HG03575 (cell line): Measurements from ENCODE around the gene CMPK1.
"Not testable (repeated sequence)": the region's sequence is repeated elsewhere in the genome, so short reads cannot be mapped to it uniquely, and the experiment has no call there.

Source experiments
- ATAC-seq: cut with Tn5 transposase; IDR thresholded peaks from one replicate; pipeline ENCODE4 v1.9.1; 2021; ENCODE audit not compliant: unreplicated experiment, insufficient number of reproducible peaks, low FRiP score; ENCODE audit errors: extremely low read depth

CMPK1 gene, protein sequence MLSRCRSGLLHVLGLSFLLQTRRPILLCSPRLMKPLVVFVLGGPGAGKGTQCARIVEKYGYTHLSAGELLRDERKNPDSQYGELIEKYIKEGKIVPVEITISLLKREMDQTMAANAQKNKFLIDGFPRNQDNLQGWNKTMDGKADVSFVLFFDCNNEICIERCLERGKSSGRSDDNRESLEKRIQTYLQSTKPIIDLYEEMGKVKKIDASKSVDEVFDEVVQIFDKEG

GRCh38 chr1:47333578-47333921, at the start of gene CMPK1:
CMPK1 (plus strand) TSS chr1:47333790; CDS start chr1:47333946, 156 bp downstream.
- ATAC-seq: peak; percentile 40

GRCh38 chr1:47288116-47288515, 45.5 kb upstream of the CMPK1 start:
- not testable (repeated sequence) for ATAC-seq

GRCh38 chr1:47294863-47295262, 38.7 kb upstream of the CMPK1 start:
- not testable (repeated sequence) for ATAC-seq

DNA sequence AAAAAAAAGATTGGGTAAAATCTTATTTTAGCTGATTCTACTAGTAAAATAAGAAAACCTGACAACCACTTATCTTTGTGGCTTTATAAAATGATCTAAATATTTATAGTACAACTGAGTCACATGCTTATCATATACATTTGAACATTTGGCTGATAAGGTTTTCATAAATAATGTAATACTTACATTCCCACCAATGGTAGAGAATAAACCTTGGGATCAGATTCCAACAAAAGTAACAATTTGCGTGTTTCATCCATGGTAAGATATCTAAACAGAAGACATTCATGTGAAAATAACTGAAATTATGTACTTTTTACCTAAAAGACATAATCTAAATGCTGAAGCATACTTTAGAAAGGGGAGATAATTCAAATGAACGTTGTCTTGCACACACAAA, 38.0 kb upstream of the CMPK1 start:
- ATAC-seq: no peak

DNA sequence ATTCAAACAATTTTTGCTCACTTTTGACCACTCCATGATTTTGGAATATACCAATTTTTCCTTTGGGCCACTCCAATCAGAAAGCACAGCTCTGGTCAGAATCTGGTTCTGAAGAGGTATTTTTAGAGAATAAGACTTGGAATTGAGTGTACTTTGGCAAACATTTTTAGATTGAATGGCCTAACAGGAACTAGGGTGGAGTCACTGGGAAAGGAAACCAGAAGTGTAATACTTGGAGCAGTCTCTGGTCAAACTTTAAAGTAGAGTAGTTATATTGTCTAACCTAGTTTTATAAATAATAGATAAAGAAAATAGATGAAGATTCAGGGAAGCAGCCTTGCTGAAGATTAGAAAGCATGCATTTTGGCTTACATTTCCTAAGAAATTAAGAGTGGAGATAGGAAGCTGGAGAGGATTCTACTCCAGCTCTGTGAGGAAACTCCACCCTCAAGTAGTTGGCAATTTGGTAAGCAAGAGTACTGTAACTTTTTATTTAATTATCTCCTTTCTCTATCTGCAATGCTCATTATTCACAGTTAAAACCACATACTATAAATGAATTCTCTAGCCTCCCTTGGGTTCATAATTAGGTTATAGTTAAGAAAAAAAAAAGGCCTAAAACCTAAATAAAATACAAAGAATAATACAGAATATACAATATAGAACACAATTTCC, 35.4 kb upstream of the CMPK1 start:
- ATAC-seq: no peak

DNA sequence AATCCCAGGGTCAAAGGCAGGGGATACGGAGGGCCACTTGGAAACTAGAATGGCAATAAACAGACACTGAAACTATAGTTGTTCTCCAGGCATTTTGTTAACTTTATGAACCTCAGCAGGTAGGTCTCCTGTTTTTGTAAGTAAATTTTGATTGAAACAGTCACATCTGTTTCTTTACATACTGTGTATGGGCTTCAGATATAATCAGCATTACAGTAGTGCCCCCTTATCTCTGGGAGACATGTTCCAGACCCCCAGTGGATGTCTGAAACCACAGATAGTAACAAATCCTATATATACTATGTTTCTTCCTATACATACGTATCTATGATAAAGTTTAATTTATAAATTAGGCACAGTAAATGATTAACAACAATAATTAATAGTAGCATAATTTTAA, 31.1 kb upstream of the CMPK1 start:
- no peak for ATAC-seq

DNA sequence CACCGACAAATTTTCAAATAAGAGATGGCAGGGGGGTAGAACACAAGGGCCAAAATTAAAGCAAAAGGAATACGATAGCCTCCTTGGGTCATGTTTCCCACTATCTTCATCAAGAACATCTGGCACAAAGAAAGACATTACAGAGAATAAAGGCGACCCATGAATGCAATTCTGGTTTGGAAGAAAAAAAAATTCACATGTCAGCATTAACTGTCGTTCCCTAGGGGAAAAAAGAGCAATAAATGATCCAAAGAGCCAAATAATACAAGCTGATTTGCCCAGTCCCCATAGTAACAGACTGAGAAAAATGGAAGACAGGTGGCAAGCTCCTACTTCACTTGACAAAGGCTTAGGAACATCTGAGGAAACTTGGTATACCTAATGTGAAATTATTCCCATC, 24.2 kb upstream of the CMPK1 start:
- no peak for ATAC-seq

DNA sequence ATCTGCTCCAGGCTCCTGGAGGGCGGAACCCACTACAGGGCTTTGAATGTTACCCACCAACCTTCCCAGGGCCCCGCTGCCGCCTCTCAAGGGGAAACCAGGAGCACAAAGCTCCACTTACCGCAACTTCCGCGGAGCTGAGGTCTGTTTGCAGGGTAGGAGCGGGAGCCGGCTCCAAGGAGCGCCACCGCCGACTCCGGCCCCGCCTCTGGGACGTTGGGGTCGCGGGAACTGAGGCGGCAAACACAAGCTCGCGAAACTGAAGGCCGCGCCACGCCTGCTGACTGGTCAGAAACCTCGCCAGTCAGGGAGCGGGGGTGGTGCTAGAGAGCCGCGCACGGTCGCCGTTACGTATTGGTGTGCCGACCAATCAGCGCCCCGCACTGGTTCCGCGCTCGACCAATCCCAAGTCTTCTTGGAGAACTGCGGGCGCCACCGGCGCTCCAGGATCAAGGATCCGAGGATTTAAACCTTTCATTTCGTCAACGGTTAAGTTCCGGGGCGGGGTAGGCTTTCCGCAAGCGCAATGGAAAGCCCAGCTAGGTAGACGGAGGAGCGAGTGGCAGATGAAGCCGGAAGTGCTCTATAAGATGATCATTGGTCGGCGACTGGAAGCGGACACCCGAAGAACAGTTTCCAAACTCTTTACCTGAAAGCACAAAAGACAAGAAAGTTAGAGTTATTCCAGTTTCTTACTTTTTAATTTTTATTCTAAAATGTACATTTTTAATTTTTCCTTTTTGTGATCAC, 19.5 kb upstream of the CMPK1 start, which contains the start of gene STIL:
TSS of gene STIL (minus strand) at position 233 of the 750 bp plus-strand sequence. CDS start 3,828 bp downstream, outside the sequence.
- ATAC-seq: peak; percentile 88

DNA sequence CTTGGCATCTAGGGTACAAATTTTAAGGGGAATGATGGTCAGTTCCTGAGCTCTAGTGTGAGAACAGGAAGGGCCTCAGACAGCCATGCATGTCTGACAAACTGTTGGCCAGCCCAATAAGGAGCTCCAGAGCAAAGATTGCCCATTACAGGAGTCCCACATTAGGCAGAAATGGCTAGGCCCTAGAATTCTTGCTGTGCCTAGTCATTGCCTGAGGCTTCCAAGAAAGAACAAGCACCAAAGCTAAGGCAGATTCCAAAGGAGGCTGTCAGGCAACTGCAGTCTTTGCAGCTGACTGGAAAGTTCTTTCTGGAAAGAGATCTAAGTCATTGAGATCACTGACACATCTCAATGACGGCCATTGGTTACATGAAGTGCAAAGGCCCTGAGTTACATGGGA, 15.7 kb upstream of the CMPK1 start:
- no peak for ATAC-seq

- not testable (repeated sequence) for ATAC-seq
Observed at GRCh38 chr1:47319968-47320367, 13.6 kb upstream of the CMPK1 start.

- ATAC-seq: no peak
Observed at GRCh38 chr1:47323599-47324031, 10.0 kb upstream of the CMPK1 start.

DNA sequence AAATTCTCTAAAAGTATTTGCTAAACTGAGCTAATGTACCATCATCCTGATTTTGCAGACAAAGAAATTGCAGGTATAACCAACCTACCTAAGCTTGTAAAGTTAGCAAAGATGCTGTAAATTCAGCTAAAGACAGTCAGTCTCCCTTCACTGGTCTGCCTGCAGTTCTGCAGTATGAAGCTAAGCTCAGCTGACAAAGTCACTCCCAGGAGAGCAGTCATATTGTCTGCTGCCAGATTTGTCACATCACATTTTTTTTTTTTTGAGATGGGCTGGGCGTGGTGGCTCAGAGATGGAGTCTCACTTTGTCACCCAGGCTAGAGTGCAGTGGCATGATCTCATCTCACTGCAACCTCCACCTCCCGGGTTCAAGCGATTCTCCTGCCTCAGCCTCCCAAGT, 8.9 kb upstream of the CMPK1 start:
- no peak for ATAC-seq

GRCh38 chr1:47325528-47325927, 8.1 kb upstream of the CMPK1 start:
- no peak for ATAC-seq

DNA sequence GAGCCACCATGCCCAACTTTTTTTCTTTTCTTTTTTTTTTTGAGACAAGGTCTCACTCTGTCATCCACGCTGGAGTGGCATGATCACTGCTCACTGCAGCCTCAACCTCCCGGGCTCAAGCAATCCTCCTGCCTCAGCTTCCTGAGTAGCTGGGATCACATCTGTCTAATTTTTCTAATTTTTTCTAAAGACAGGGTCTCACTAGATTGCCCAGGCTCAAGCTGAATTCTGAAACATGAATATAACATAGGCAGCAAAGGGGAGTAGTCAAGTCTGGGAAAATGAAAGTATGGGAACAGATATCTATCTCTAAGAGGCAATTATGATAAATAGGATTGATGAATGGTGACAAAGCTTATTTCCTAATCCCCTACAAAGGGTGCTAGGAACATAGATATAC, 7.3 kb upstream of the CMPK1 start:
- ATAC-seq: no peak

DNA sequence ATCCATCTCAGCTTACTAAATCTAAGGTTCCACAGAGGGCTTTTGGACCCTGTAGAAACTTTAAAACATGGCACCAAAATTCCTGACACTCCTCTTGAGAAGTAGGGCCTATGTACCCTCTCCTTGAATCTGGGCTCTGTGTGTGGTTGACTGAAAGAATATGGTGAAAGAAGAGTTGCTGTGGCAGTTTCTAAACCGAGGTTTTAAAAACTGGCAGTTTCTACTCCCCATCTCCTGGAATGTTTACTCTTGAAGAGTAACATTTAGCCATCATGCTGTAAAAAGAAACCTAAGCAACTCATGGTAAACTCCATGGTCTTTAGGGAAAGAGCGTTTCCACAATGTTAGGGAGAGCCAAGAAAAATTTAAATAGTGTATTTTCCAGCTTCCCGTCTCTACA, 4.6 kb upstream of the CMPK1 start:
- ATAC-seq: no peak

GRCh38 chr1:47330212-47330611, 3.4 kb upstream of the CMPK1 start:
- ATAC-seq: no peak

- ATAC-seq: no peak
Observed at GRCh38 chr1:47331875-47332274, 1.7 kb upstream of the CMPK1 start.

GRCh38 chr1:47332779-47333577, 612 bp upstream of the CMPK1 start:
- no peak for ATAC-seq
